KMS-11 (cell line): ENCODE data around the gene PARVB.

Experiments used
- H2AFZ ChIP-seq: fragments of 200-600 bp; sonication (generic); 2 replicates; pipeline ENCODE4 v1.6.1; 2016; ENCODE audit warnings: antibody characterized with exemption, mixed run types, low read depth
- H3K27ac ChIP-seq: fragments of 200-600 bp; sonication (generic); 2 replicates; pipeline ENCODE4 v1.6.1; 2016; ENCODE audit warnings: mild to moderate bottlenecking, mixed run types
- H3K27me3 ChIP-seq: fragments of 200-600 bp; sonication (generic); 2 replicates; pipeline ENCODE4 v1.6.1; 2017; ENCODE audit warnings: mild to moderate bottlenecking, low read depth, mixed run types, moderate library complexity; ENCODE audit not compliant: insufficient read depth
- H3K36me3 ChIP-seq: fragments of 200-600 bp; sonication (generic); 2 replicates; pipeline ENCODE4 v1.6.1; 2017; ENCODE audit warnings: mild to moderate bottlenecking, mixed run types; ENCODE audit not compliant: insufficient read depth
- H3K4me1 ChIP-seq: fragments of 200-600 bp; sonication (generic); 2 replicates; pipeline ENCODE4 v1.6.1; 2016; ENCODE audit warnings: mild to moderate bottlenecking, low read depth, mixed run types; ENCODE audit not compliant: poor library complexity, severe bottlenecking
- H3K4me2 ChIP-seq: fragments of 200-600 bp; sonication (generic); 2 replicates; pipeline ENCODE4 v1.7.0; 2016; ENCODE audit warnings: mild to moderate bottlenecking, mixed run types
- H3K4me3 ChIP-seq: fragments of 200-600 bp; sonication (generic); IDR thresholded peaks from 2 replicates; pipeline ENCODE4 v1.6.1; 2017; ENCODE audit warnings: low read depth, low read length, mixed read lengths; ENCODE audit not compliant: insufficient read depth
- H3K79me2 ChIP-seq: fragments of 200-600 bp; sonication (generic); 2 replicates; pipeline ENCODE4 v1.6.1; 2016; ENCODE audit warnings: low read depth, mixed run types; ENCODE audit not compliant: insufficient read depth
- H3K9ac ChIP-seq: fragments of 200-600 bp; sonication (generic); 2 replicates; pipeline ENCODE4 v1.6.1; 2016; ENCODE audit warnings: mild to moderate bottlenecking, mixed run types
- H4K20me1 ChIP-seq: fragments of 200-600 bp; sonication (generic); 2 replicates; pipeline ENCODE4 v1.6.1; 2016; ENCODE audit warnings: mild to moderate bottlenecking, mixed run types; ENCODE audit not compliant: insufficient read depth
- TF ChIP-seq, protein P1 (sequence below): fragments of 200-600 bp; sonication (generic); conservative IDR thresholded peaks from 2 replicates; pipeline ENCODE4 v1.6.1; 2017; ENCODE audit warnings: low read depth, mild to moderate bottlenecking, antibody characterized with exemption, low read length, moderate library complexity, mixed read lengths

Gene PARVB

DNA sequence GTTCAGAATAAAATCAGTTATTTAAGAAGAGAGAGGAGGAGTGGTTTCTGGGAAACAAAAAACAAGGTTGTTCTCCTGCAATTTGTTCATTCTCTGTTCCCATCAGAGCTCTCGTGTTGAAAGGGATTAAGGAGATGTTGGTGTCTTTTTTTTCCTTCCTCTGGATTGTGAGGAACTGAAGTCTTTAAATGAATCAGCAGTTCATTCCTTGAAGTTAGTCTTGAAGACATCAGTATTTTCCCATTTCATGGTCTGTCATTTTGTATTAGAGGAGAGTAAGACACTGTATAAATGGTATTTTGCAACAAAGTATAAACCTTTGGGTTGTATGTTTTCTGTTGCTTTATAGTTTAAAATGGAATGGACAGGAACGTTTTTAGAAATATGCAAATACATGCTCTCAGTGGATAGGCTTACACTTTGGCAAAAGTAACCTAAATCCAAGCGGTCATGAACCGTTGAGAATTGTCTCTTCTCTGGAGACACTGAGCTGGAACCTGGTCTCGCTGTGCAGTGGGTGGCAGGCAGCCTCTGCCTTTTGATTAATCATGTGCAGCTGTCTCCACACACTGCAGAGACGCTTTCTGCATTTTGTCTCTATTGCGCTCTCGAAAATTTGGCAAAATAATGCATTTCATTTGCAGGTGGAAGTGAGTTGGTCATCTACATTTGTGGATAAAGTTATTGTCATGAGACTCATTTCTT lies 35.8 kb upstream of the PARVB start:
- Histone ChIP-seq H2AFZ (no peak overlapping the region), H3K27ac (no peak overlapping the region), H3K36me3 (no peaks in the 10 kb centered on the region), H3K79me2 (no peaks in the 10 kb centered on the region), H3K4me1 (no peaks in the 10 kb centered on the region), H3K9ac (no peak overlapping the region), H3K4me2 (no peak overlapping the region), H4K20me1 (no peaks in the 10 kb centered on the region), H3K4me3 (no peak overlapping the region), H3K27me3 (no peaks in the 10 kb centered on the region)
- TF ChIP-seq, protein P1, sequence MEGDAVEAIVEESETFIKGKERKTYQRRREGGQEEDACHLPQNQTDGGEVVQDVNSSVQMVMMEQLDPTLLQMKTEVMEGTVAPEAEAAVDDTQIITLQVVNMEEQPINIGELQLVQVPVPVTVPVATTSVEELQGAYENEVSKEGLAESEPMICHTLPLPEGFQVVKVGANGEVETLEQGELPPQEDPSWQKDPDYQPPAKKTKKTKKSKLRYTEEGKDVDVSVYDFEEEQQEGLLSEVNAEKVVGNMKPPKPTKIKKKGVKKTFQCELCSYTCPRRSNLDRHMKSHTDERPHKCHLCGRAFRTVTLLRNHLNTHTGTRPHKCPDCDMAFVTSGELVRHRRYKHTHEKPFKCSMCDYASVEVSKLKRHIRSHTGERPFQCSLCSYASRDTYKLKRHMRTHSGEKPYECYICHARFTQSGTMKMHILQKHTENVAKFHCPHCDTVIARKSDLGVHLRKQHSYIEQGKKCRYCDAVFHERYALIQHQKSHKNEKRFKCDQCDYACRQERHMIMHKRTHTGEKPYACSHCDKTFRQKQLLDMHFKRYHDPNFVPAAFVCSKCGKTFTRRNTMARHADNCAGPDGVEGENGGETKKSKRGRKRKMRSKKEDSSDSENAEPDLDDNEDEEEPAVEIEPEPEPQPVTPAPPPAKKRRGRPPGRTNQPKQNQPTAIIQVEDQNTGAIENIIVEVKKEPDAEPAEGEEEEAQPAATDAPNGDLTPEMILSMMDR: no peak

DNA sequence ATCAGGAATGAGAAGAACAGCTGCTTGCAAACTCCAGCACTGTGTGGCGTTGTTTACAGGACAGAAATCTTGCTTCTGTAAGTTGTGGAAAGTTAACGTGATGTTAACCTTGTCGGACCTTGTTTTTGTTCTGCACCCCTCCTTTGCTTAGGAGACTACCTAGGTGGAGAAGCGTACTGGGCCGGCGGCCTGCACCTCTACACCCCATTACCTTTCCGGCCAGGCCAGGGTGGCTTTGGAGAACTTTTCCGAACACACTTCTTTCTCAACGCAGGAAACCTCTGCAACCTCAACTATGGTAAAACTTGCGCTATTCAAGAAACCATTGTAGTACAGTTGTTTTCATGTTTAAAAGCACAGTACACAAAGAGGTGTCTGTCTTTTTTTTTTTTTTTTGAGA lies 35.1 kb upstream of the PARVB start:
- H4K20me1 ChIP-seq: no peaks in the 10 kb centered on the region
- no peaks in the 10 kb centered on the region for H3K27me3 ChIP-seq
- no peak overlapping the region for H2AFZ ChIP-seq
- no peaks in the 10 kb centered on the region for H3K79me2 ChIP-seq
- H3K4me1 ChIP-seq: no peaks in the 10 kb centered on the region
- no peak overlapping the region for H3K9ac ChIP-seq
- H3K4me3 ChIP-seq: no peak overlapping the region
- no peak overlapping the region for H3K27ac ChIP-seq
- no peak overlapping the region for H3K4me2 ChIP-seq
- no peaks in the 10 kb centered on the region for H3K36me3 ChIP-seq
- TF ChIP-seq, protein P1: no peak

DNA sequence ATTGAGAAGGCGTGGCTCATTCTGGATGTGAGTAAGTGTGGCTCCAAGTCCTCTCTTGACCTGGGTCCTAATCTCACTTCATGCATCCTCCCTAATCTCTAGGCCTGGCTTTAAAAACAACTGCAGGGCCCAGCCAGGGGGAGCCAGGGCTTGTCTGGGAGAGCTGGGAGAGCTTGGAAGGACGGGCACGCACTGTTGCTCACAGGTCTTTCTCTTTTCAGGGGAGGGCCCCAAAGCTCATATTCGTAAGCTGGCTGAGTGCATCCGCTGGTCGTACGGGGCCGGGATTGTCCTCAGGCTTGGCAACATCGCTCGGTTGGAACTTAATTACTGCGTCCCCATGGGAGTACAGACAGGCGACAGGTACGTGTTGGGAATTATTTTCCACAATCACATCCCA lies 34.1 kb upstream of the PARVB start:
- H3K27me3 ChIP-seq: no peaks in the 10 kb centered on the region
- H3K4me2 ChIP-seq: no peak overlapping the region
- H3K36me3 ChIP-seq: no peaks in the 10 kb centered on the region
- TF ChIP-seq, protein P1: no peak
- H3K4me1 ChIP-seq: no peaks in the 10 kb centered on the region
- H4K20me1 ChIP-seq: no peaks in the 10 kb centered on the region
- no peaks in the 10 kb centered on the region for H3K79me2 ChIP-seq
- H3K9ac ChIP-seq: no peak overlapping the region
- no peak overlapping the region for H2AFZ ChIP-seq
- no peak overlapping the region for H3K27ac ChIP-seq
- H3K4me3 ChIP-seq: no peak overlapping the region

DNA sequence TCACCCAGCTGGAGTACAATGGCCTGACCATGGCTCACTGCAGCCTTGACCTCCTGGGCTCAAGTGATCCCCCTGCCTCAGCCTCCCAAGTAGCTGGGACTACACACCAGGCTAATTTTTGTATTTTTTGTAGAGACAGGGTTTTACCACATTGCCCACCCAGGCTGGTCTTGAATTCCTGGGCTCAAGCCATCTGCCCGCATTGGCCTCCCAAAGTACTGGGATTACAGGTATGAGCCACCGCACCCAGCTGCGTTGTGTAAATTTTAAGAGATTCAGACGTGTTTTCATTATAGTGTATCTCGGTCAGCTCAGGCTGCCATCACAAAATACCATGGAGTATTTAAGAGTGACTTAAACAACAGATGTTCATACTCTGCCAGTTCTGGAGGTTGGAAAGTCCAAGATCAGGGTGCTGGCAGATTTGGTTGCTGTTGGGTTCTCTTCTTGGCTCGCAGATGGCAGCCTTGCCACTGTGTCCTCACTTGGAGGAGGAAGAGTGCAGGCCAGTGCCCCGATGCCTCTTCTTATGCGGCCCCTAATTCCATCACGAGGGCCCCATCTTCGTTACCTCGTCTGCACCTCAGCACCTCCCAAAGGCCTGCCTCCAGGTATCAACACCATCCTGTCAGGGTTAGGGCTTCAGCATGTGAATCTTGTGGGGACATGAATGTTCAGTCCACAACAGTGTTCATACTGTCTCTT lies 32.6 kb upstream of the PARVB start:
- TF ChIP-seq, protein P1: no peak
- H3K36me3 ChIP-seq: no peaks in the 10 kb centered on the region
- H3K27me3 ChIP-seq: no peaks in the 10 kb centered on the region
- no peak overlapping the region for H3K4me3 ChIP-seq
- no peaks in the 10 kb centered on the region for H3K4me1 ChIP-seq
- no peak overlapping the region for H3K4me2 ChIP-seq
- no peak overlapping the region for H3K9ac ChIP-seq
- no peak overlapping the region for H3K27ac ChIP-seq
- no peaks in the 10 kb centered on the region for H3K79me2 ChIP-seq
- H4K20me1 ChIP-seq: no peaks in the 10 kb centered on the region
- no peak overlapping the region for H2AFZ ChIP-seq
